AG08395 (cell line): ENCODE results near the gene ODF2.
"Not testable (repeated sequence)": the region's sequence is repeated elsewhere in the genome, so short reads cannot be mapped to it uniquely, and the experiment has no call there.

Experiments
- DNase-seq: peaks from one replicate; pipeline ENCODE4 v3.0.0; 2012; ENCODE audit warnings: mixed read lengths, low spot score

The ODF2 gene

DNA sequence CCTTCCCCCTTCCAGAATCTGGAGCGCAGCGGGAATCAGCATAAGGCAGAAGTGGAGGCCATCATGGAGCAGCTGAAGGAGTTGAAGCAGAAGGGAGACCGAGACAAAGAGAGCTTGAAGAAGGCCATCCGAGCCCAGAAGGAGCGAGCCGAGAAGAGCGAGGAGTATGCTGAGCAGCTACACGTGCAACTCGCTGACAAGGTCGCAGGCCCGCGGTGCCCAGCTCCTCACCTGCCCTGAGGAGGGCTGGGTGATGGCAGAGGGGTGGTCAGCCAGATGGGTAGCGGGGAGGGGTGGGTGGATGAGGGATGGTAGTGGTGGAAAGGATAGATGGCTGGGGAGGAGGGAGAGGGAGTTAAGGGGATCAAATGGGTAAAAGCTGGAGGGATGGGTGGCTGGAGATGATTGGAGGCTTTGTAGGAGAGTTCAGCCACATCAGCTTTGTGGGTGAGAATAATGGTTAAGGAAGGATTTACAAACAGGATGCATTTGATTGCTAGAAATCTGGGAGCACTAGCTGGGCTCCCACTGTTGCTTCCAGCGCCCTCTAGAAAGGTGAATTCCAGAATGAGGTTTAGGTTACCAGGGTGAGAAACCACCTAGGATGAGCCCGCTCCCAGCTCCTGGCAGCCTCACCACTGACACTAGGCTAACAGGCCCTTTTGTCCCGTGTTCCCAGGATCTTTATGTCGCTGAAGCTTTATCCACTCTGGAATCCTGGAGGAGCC, 29.0 kb downstream of the ODF2 start:
- DNase-seq, result no peak

DNA sequence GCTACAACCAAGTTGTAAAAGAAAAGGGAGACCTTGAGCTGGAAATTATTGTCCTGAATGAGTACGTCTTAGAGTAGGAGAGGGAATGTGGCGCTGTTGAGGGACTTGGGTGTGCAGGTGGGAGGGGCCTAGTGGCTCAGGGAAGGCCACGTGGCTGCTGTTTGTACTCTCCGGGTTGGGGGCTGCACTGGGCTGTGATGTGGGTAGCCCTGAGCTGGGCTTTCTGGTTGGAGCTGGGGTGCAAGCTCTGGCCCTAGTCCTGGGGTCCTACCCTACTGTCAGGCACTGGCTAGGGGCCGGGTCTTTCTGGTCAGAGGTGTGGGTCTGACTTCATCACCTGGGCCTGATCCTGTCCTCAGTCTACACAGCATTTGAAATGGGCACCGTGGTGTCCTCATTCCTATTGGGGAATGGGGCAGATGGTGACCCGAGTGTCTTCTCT, 29.6 kb downstream of the ODF2 start:
- no peak for DNase-seq

DNA sequence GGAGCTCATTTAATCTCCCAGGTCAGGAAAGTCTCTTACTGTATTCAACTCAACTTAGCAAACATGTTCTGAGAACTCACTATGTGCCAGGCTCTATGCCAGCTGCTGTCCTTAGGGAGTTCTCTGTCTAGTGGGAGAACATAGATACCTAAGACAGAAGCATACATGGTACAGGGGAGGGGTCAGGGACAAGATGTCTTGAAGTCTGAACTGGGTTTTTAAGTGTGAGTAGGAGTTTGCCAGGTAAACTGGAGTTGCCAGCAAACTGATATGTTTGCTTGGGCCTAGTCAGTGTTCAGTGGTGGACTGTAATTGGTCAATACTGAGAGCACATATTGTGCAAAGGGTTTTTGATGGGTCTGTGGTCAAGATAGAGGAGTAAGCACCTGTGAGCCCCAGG, 30.4 kb downstream of the ODF2 start:
- DNase-seq, result no peak

DNA sequence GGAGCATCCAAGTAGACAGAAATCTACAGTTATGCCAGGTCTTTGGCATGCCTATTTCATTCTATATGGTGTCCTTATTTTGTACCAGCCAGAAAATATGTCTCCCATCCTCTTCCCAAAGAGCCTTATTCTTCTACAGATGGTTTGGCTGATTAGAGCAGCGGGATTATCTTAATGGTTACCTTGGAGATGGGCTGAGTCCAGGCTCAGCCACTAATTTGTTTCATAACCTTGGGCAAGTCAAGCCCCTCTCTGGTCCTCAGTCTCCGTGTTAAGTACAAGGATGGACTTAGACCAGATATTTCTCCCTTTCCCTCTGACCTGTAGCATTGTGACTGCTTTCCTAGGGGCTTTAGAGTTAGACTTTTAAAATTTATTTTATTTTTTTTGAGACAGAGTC, 37.6 kb downstream of the ODF2 start:
- DNase-seq, result no peak

DNA sequence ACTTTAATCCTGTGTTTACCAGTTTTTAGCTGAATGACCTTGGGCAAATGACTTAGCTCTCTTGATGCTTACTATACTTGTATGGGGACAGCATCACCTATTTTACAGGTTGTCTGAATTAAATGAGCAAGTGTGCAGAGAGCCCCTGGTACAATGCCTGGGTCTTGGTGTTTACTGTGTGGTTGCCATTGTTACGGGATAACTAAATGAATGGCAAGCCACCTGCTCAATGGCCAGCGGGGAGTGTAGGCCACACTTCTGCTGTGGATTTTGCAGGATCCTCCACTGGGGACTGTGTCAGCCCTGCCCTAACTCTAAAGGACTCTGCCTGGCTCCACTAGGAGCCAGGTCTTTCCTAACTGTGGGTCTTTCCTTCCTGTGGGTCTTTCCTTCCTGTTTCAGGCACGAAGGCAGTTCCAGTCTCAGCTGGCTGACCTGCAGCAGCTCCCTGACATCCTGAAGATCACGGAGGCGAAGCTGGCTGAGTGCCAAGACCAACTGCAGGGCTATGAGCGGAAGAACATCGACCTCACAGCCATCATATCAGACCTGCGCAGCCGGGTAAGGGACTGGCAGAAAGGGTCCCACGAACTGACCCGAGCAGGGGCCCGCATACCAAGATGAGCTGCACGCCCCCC, 38.4 kb downstream of the ODF2 start:
- no peak for DNase-seq

DNA sequence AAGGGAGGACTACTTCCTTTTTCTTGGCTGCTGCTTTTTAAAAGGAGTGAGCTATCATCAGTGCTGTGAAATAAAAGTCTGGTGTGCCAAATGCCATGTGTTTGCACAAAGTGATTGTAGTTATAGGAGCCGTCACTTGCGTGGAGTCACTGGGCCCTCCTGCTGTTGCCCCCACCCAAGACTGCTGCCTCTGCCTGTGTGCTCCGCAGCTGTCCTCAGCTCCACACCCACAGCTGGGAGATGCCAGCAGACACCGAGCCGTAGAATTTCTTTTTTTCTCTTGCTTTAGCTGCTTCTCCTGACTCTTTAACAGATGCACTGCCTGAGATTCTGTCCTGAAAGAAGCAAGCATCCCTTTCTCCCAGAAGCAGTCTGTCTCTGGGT, 38.9 kb downstream of the ODF2 start:
- no peak for DNase-seq

DNA sequence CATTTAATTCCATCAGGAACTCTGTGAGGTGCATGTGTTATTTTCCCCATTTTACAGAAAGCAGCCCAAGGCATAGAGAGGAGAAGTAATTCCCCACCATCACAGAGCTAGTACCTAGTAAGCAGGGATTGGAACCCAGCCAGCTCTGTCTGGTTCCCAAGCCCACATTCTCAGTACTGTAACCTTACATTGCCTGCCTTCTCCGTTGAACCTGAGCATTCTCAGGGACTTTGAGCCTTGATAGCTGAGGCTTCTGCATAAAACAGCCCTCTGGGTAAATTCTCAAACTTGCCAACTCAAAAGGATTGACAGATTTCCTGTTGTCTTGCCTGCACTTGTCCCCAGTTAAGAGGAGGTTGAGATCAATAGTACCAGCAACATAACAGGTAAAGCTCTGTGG, 39.5 kb downstream of the ODF2 start:
- no peak for DNase-seq

DNA sequence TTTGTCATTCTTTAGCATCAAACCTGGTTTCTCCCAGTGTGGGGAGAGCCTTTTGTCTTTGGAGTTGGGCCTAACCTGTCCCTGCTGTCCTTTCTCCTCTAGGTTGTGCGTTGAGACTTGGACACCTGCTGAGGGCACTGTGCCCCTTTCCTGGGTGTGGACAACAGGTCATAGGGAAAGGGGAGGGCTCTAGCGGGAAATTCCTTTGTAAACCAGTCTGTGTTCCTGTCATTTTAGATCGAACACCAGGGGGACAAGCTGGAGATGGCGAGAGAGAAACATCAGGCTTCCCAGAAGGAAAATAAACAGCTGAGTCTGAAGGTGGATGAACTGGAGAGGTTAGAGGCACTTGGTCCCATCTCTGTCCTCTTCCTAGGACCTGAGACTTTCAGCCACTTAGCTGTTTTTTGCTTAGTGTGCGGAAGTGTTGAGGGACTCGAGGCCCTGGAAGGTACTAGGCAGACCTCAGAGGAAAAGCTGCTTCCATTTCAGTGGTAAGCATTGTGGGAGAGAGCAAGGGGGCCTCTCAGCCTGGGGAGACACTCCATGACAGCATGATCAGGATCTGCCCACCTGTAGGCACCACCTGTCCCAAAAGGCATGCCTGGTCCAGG, 40.1 kb downstream of the ODF2 start:
- no peak for DNase-seq

DNA sequence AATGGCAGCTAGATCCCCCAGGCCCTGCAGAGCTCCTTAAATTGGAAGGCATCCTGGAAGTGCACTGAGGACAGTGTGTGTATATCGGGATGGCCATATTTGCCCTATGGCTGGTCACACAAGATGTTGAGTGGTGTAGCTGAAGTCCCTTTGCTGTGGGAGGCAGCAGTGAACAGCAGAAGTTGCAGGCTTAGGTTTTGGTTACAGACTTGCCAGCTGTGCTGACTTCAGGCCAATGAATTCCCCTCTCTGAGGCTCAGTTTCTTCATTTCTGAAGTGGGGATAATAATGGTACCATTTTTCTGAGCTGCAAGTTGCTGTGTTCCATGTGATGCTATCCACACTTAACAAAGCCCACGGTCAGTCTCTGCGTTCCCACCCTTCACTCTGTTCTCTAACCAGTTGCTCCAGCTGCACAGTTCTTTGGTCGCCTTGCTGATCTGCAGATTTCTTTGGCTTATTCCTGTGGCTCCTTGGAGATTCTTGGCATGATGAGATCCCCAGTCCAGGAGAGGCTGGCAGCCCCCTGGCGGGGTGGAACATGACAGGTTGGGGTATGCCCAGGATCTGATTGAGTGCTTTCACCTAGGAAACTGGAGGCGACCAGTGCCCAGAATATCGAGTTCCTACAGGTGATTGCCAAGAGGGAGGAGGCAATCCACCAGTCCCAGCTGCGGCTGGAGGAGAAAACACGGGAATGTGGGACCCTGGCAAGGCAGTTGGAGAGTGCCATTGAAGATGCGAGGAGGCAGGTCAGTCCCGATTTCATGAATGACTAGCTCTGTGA, 42.2 kb downstream of the ODF2 start:
- no peak for DNase-seq

DNA sequence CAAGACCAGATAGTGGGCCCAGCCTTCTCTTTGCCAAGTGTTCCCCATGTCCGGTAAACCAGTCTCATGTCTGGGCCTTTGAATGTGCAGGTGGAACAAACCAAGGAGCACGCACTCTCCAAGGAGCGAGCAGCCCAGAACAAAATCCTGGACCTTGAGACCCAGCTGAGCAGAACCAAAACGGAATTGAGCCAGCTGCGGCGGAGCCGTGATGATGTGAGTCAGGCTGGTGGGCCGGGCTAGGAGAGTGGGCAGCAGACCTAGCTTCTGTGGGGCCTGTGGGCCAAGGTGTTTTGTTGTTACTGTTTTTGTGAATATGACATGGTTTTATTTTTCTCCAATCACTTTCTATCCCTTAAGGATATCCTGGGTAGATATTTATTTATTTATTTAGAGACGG, 43.1 kb downstream of the ODF2 start:
- no peak for DNase-seq

DNA sequence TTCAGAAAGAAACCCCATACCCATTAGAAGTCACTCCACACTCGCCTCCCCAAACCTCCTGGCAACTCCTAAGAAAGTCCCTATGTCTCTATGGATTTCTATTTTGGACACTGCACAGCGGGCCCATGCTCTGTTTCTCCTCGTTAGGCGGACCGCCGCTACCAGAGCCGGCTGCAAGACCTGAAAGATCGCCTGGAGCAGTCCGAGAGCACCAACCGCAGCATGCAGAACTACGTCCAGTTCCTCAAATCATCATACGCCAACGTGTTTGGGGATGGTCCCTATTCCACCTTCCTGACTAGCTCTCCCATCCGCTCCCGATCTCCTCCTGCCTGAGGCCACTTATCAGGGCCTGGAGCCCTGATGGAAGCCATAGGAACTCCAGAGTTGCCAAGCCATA, 44.1 kb downstream of the ODF2 start:
- no peak for DNase-seq

DNA sequence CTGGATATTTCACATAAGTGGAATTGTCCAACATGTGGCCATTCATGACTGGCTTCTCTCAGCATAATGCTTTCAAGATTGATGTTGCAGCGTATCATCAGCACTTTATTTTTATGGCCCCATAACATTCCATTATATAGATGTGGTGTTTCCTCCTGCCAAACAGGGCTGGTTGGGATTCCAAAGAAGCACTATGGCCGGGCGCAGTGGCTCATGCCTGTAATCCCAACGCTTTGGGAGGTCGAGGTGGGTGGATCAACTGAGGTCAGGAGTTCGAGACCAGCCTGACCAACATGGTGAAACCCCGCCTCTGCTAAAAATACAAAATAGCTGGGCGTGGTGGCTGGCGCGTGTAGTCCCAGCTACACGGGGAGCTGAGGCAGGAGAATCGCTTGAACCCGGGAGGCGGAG, 47.6 kb downstream of the ODF2 start:
- DNase-seq, result not testable (repeated sequence)

DNA sequence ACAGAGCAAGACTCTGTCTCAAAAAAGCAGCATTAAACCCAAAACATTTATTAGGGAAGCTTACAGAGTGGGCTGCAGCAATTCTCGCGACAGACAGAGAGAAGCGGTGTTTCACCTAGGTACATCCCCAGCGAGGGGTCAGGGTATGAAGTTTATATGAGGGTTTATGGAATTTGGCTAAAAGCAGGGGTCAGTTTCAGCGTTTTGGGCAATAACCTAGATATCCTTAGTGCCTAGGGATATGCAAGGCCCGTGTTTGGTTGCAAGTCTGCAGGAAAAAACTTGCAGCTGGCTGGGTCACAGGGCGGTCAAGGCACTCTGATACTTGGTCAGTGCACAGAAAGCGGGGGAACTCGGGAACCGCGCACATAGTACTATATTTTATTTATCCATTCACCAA, 48.1 kb downstream of the ODF2 start:
- peak; percentile 30 for DNase-seq

DNA sequence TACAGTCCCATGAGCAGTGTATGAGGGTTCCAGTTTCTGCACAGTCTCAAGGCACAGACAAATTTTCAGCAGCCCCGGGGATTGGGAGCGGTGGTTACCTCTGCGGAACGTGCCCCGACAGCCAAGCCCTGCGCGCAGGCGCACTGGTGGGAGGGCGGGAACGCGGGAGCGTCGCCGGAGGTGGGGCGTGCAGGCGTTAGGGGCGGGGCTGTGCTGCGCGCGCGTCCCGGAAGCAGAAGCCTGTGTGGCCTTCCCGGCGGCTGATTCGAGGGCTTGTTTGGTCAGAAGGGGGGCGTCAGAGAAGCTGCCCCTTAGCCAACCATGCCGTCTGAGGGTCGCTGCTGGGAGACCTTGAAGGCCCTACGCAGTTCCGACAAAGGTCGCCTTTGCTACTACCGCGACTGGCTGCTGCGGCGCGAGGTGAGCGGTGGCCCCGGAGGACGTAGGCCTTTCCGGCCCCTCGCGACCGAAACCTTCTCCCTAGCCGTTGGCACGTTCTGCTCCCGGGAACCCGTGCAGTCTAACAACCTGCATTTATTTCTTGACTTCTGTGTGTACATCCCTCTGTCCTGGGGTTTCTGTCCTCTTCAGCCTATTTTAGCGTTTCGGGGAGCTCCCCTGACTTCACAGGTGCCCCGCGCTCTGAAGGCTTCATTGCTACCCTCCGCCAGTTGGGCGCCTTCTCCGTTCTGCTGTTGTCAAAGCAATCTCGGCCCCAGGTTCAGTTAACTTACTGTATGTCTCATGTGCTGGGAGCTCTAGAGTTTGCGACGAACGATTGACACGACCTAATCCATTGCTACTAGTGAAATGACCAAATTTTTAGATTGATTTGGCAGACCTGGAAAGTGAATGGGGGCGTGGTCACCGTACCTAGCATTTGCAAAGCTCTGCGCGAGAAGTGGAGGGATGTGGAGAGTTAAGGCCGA, 48.9 kb downstream of the ODF2 start, which contains the start of gene GLE1:
Gene GLE1, plus strand, starts transcription at position 235 of the 929 bp plus-strand sequence. Its CDS starts 87 bp downstream, at position 322.
- peak; percentile 100 for DNase-seq

DNA sequence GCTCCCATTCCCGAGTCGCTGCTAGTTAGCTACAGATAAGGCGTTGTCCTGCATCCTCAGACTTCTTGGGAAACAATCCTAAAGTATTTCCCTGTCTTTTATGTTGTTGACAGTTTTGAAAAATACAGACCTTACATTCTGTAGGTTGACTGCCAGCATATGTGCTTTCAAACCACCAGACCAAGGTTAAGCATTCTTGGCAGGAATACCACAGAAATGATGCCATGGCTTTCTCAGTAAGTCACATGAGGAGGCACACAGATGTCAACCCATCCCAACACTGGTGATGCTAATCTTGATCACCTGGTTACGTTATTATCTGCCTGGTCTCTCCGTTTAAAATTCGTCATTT, 49.6 kb downstream of the ODF2 start:
- DNase-seq, result peak; percentile 38

DNA sequence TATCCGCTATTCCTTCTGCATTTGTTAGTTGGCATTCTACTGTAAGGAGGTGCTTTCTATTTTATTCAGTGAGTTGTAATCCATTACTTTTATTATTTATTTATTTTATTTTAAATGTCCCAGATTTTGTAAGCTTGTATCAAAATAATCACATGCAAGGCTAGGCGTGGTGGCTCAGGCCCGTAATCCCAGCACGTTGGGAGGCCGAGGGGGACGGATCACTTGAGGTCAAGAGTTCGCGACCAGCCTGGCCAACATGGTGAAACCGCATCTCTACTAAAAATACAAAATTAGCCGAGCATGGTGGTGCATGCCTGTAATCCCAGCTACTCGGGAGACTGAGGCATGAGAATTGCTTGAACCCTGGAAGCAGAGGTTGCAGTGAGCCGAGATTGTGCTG, 50.1 kb downstream of the ODF2 start:
- not testable (repeated sequence) for DNase-seq

DNA sequence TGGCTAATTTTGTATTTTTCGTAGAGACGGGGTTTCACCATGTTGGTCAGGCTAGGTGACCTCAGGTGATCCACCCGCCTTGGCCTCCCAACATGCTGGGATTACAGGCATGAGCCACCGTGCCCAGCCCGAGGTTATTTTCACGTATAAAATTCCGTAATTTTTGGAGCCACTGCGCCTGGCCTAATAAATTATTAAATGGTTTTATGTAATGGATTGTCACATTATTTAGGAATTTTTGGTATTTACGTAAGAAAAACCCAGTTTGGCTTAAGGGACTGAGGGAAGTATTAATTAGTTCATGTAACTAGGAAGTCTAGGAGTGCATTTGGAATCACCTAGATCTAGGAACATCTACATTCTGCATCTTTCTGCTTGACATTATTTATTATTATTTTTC, 57.0 kb downstream of the ODF2 start:
- DNase-seq, result no peak

DNA sequence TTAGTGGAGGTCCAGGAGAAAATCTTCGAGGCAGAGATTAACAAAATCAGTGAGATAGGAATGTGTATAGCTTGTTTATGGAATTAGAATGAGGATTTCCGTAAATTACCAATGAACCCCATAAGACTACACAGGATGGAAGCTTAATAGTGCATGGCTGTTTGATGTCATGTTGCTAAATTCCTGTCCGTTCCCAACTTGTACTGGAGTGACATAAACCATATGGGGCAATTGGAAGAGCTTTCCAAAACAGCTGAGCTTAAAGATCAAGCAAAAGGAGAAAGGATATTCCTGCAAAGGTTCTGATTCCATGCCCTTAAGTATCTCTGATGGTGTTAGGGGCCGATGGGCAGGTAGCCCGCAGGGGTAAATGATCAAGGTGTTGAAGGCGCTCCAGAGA, 66.2 kb downstream of the ODF2 start:
- no peak for DNase-seq

DNA sequence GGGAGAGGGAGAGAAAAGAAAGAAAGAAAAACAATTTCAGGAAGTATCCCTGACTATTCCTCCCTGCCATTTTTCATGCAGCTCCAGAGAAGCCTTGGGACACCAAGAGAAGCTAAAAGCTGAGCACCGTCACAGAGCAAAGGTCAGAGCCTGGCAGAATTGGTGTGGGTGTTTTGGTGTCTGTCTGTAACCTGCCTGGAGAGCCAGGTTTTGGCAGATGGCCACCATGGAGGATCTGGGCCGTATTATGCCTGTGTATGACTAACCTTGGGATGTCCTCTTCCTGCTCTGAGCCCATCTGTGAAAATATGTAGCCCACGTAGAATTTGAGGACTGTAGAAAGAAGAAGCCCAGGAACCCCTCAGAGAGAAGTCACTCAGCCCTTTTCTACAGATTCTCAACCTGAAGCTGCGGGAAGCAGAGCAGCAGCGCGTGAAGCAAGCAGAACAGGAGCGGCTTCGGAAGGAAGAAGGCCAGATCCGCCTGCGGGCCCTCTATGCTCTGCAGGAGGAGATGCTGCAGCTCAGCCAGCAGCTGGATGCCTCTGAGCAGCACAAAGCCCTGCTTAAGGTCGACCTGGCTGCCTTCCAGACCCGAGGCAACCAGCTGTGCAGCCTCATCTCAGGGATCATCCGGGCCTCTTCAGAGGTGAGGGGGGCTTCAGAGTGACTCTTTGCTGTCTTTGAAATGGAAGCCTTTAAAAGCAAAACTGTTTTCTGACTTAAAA, 67.6 kb downstream of the ODF2 start:
- DNase-seq, result peak; percentile 31

DNA sequence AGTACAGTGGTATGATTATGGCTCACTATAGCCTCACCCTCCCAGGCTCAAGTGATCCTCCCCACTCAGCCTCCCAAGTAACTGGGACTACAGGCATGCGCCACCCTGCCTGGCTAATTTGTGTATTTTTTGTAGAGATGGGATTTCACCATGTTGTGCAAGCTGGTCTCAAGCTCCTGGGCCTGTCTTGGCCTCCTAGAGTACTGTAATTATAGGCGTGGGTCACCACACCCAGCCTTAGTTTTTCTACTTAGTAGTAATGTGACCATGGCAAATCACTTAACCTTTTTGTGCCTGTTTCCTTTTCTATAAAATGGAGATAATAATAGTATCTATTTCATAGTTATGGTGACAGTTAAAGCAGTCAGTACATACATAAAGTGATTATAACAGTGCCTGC, 70.9 kb downstream of the ODF2 start:
- DNase-seq, result no peak
